Suprapubic skin (tissue), 4 donors: Measurements from ENCODE around the gene HJV. TPM values are rescaled to one million over a fixed set of nuclear protein-coding genes. Genes with fewer than 3 reads are reported as not detected.

ENCODE experiments used
- DNase-seq, 2 donors: peaks; one replicate each; pipeline ENCODE4 v3.0.0-alpha.2; 2019; ENCODE audit warnings: low spot score in 2 of 2
- H3K27ac ChIP-seq: fragments of 200-600 bp; sonication (generic); one replicate; pipeline ENCODE4 v1.5.1; 2019
- H3K27me3 ChIP-seq: fragments of 200-600 bp; sonication (generic); one replicate; pipeline ENCODE4 v1.5.1; 2019
- H3K36me3 ChIP-seq: fragments of 200-600 bp; sonication (generic); one replicate; pipeline ENCODE4 v1.5.1; 2019
- H3K4me1 ChIP-seq: fragments of 200-600 bp; sonication (generic); one replicate; pipeline ENCODE4 v1.5.1; 2019
- H3K4me3 ChIP-seq: fragments of 200-600 bp; sonication (generic); one replicate; pipeline ENCODE4 v1.5.1; 2019; ENCODE audit warnings: mild to moderate bottlenecking
- H3K9me3 ChIP-seq: fragments of 200-600 bp; sonication (generic); one replicate; pipeline ENCODE4 v1.5.1; 2019
- CTCF ChIP-seq, 2 donors: fragments of 200-600 bp in 1 of 2; fragments of 450-650 bp in 1 of 2; sonication (generic) in 1 of 2; IDR thresholded peaks; one replicate each; pipeline ENCODE4 v1.5.1; 2016 to 2019; ENCODE audit warnings: antibody characterized with exemption in 2 of 2, mild to moderate bottlenecking in 1 of 2, moderate library complexity in 1 of 2
- EP300 ChIP-seq: sonication (generic); formaldehyde crosslinking; IDR thresholded peaks from one replicate; pipeline ENCODE4 v1.6.1; 2017; ENCODE audit warnings: antibody characterized with exemption
- POLR2A ChIP-seq, 2 donors: fragments of 450-650 bp; IDR thresholded peaks; one replicate each; pipeline ENCODE4 v1.6.1; 2017; ENCODE audit warnings: antibody characterized with exemption in 2 of 2, mild to moderate bottlenecking in 2 of 2, moderate library complexity in 2 of 2
- POLR2AphosphoS5 ChIP-seq, 3 donors: sonication (generic); formaldehyde crosslinking; IDR thresholded peaks; one replicate each; pipeline ENCODE4 v1.6.1; 2017; ENCODE audit warnings: antibody characterized with exemption in 3 of 3
- WGBS: methylation state at CpG from one replicate; pipeline ENCODE4 v1.1.5; 2018; 5-methylcytosine and 5-hydroxymethylcytosine counted together
- total RNA-seq, 4 donors: library from RNA; depleted of rRNA; stranded (reverse); fragments of >200 nt; gene quantifications; one replicate each; pipeline ENCODE4 v1.1.0, GENCODE V29; 2016

The HJV gene
- total RNA-seq, 4 donors from 2014 or later = not detected

GRCh38 chr1:145992502-145992936, 29.0 kb downstream of the HJV start:
- TF ChIP-seq CTCF (IDR thresholded peaks at IDR 0.05) = no peak
- peak in 1 of 2 donors; percentile 2 for TF ChIP-seq POLR2A (IDR thresholded peaks at IDR 0.05)
- TF ChIP-seq POLR2AphosphoS5 (IDR thresholded peaks at IDR 0.05) = peak in 1 of 3 donors; percentile 24
- TF ChIP-seq EP300 = no peak
- 25% methylated on average over 1 of the region's 1 CpG for WGBS
- H3K9me3 ChIP-seq = no peaks in the 10 kb centered on the region
- H3K27ac ChIP-seq = peak overlapping the region; percentile 99
- no peaks in the 10 kb centered on the region for H3K27me3 ChIP-seq
- peak overlapping the region; percentile 76 for H3K4me3 ChIP-seq
- H3K36me3 ChIP-seq = peaks cover 33% of the 10 kb centered on the region
- peak; percentile 43 to 49 for DNase-seq
- H3K4me1 ChIP-seq = peaks cover 30% of the 10 kb centered on the region

- Histone ChIP-seq H3K27ac (peak overlapping the region; percentile 99), H3K36me3 (peaks cover 33% of the 10 kb centered on the region), H3K9me3 (no peaks in the 10 kb centered on the region), H3K4me3 (peak overlapping the region; percentile 76), H3K27me3 (no peaks in the 10 kb centered on the region), H3K4me1 (peaks cover 27% of the 10 kb centered on the region)
- TF ChIP-seq CTCF (IDR thresholded peaks at IDR 0.05) (no peak), POLR2AphosphoS5 (IDR thresholded peaks at IDR 0.05) (peak in 2 of 3 donors; percentile 44 to 55), POLR2A (IDR thresholded peaks at IDR 0.05) (peak; percentile 9 to 57), EP300 (no peak)
- WGBS = 49% methylated on average over 10 of the region's 10 CpGs
- DNase-seq = peak in 1 of 2 donors; percentile 54
Observed at GRCh38 chr1:145991735-145992412, 29.7 kb downstream of the HJV start.

- no peaks in the 10 kb centered on the region for H3K27me3 ChIP-seq
- peak in 1 of 2 donors; percentile 66 for DNase-seq
- H3K27ac ChIP-seq = peak overlapping the region; percentile 99
- H3K36me3 ChIP-seq = peaks cover 29% of the 10 kb centered on the region
- 66% methylated on average over 7 of the region's 7 CpGs for WGBS
- TF ChIP-seq POLR2A (IDR thresholded peaks at IDR 0.05) (peak in 1 of 2 donors; percentile 34), POLR2AphosphoS5 (IDR thresholded peaks at IDR 0.05) (peak in 1 of 3 donors; percentile 44), CTCF (IDR thresholded peaks at IDR 0.05) (no peak), EP300 (no peak)
- H3K4me1 ChIP-seq = peaks cover 39% of the 10 kb centered on the region
- no peaks in the 10 kb centered on the region for H3K9me3 ChIP-seq
- no peak overlapping the region for H3K4me3 ChIP-seq
Observed at GRCh38 chr1:145990249-145990855, 31.2 kb downstream of the HJV start.

GRCh38 chr1:145988773-145989172, 32.8 kb downstream of the HJV start:
- H3K4me1 ChIP-seq = peaks cover 54% of the 10 kb centered on the region

GRCh38 chr1:145987926-145988325, 33.6 kb downstream of the HJV start:
- Histone ChIP-seq H3K9me3 (no peaks in the 10 kb centered on the region), H3K4me3 (no peak overlapping the region), H3K27ac (peak overlapping the region; percentile 10), H3K4me1 (peaks cover 55% of the 10 kb centered on the region), H3K36me3 (peaks cover 4% of the 10 kb centered on the region), H3K27me3 (no peaks in the 10 kb centered on the region)
- WGBS = 100% methylated on average over 1 of the region's 1 CpG
- TF ChIP-seq POLR2AphosphoS5 (IDR thresholded peaks at IDR 0.05) (no peak), POLR2A (IDR thresholded peaks at IDR 0.05) (no peak)
- no peak for DNase-seq

More at GRCh38 chr1:145988773-145989172, 32.8 kb downstream of the HJV start:
- H3K36me3 ChIP-seq = peaks cover 13% of the 10 kb centered on the region
- TF ChIP-seq POLR2A (IDR thresholded peaks at IDR 0.05) (no peak), POLR2AphosphoS5 (IDR thresholded peaks at IDR 0.05) (no peak), EP300 (no peak)
- peak in 1 of 2 donors; percentile 58 for DNase-seq
- 48% methylated on average over 5 of the region's 5 CpGs for WGBS
- H3K9me3 ChIP-seq = no peaks in the 10 kb centered on the region
- H3K27me3 ChIP-seq = no peaks in the 10 kb centered on the region
- H3K27ac ChIP-seq = peak overlapping the region; percentile 10
- no peak overlapping the region for H3K4me3 ChIP-seq

GRCh38 chr1:145986551-145986950, 35.0 kb downstream of the HJV start:
- Histone ChIP-seq H3K36me3 (no peaks in the 10 kb centered on the region), H3K9me3 (no peaks in the 10 kb centered on the region), H3K27ac (peak overlapping the region; percentile 81), H3K4me3 (no peak overlapping the region), H3K27me3 (no peaks in the 10 kb centered on the region), H3K4me1 (peaks cover 55% of the 10 kb centered on the region)
- 92% methylated on average over 6 of the region's 6 CpGs for WGBS
- DNase-seq = peak in 1 of 2 donors; percentile 56
- TF ChIP-seq POLR2AphosphoS5 (IDR thresholded peaks at IDR 0.05) (no peak), POLR2A (IDR thresholded peaks at IDR 0.05) (no peak), EP300 (no peak), CTCF (IDR thresholded peaks at IDR 0.05) (no peak)
